ENCODE results near the gene TNNT3.

TNNT3 gene

DNA sequence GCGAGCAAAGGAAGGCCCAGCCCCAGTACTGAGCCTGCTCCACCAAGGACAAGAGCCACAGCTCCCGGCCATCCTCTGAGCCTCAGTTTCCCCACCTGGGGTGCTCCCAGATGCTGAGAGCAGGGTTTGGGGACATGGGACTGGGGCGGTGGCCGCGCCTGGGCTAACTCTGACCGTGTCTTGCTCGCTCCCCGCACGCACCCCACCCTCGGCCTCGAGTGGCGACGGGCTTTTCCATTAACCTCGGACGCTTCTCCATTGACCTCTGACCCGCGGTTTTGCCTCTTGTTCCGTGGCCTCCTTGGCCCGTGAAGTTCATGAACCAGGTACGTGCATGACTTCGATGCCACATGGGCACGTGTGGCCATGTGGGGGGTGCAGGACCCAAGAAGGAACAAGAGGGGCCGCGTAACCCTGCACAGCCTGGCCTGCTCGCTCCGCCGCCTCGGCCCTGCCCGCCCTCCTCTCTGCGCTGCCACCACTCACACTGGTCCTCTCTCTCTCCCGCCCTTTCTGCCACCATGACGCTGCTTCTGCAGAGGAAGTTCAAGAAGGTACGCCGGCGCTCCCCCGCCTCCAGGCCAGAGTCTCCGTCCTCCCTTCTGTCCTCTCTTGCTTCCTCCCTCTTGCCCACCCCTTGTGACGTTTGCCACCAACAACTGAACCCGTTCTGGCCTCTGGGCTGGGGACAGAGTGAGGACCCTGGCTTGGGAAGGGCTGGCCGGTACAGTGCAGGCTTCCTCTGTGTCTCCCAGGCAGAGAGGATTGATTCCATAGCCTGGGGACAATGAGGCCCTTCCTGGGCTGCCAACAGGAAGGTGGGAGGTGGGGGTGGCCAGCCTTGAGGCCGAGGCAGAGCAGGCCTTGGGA lies 6.9 kb downstream of the TNNT3 start:
- Histone ChIP-seq H3K9ac (ENCODE audit: low read length) (no peak overlapping the region), H3K9me2 (replicated peaks; ENCODE audit: insufficient read depth, low read length) (no peaks in the 10 kb centered on the region), H4K20me1 (ENCODE audit: insufficient read depth, low read length) (no peaks in the 10 kb centered on the region), H3K4me3 (ENCODE audit: low read length) (no peak overlapping the region), H2AFZ (ENCODE audit: low read length) (no peak overlapping the region), H3K36me3 (replicated peaks; ENCODE audit: insufficient read depth, low read length) (no peaks in the 10 kb centered on the region), H3K27me3 (replicated peaks; ENCODE audit: insufficient read depth, low read length) (peaks cover 100% of the 10 kb centered on the region), H3K27ac (ENCODE audit: low read length) (no peak overlapping the region), H3K9me3 (replicated peaks; ENCODE audit: insufficient read depth, low read length) (no peaks in the 10 kb centered on the region), H3F3A (ENCODE audit: insufficient read depth, low read length) (no peaks in the 10 kb centered on the region), H3K79me2 (ENCODE audit: low read length) (no peaks in the 10 kb centered on the region), H3K4me2 (ENCODE audit: low read depth, low read length) (no peak overlapping the region), H3K4me1 (ENCODE audit: low read length) (no peaks in the 10 kb centered on the region)
- no peak for DNase-seq
- TF ChIP-seq EZH2 (optimal IDR thresholded peaks at IDR 0.05; ENCODE audit: low read depth, low read length), result no peak
- no peak for TF ChIP-seq EZH2phosphoT487 (IDR thresholded peaks at IDR 0.05; ENCODE audit: low read length)
- TF ChIP-seq, protein P1, sequence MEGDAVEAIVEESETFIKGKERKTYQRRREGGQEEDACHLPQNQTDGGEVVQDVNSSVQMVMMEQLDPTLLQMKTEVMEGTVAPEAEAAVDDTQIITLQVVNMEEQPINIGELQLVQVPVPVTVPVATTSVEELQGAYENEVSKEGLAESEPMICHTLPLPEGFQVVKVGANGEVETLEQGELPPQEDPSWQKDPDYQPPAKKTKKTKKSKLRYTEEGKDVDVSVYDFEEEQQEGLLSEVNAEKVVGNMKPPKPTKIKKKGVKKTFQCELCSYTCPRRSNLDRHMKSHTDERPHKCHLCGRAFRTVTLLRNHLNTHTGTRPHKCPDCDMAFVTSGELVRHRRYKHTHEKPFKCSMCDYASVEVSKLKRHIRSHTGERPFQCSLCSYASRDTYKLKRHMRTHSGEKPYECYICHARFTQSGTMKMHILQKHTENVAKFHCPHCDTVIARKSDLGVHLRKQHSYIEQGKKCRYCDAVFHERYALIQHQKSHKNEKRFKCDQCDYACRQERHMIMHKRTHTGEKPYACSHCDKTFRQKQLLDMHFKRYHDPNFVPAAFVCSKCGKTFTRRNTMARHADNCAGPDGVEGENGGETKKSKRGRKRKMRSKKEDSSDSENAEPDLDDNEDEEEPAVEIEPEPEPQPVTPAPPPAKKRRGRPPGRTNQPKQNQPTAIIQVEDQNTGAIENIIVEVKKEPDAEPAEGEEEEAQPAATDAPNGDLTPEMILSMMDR (IDR thresholded peaks at IDR 0.05; ENCODE audit: low read length), result no peak

GRCh38 chr11:1927026-1927847 lies 7.7 kb downstream of the TNNT3 start:
- no peak for DNase-seq
- Histone ChIP-seq H3K36me3 (replicated peaks; ENCODE audit: insufficient read depth, low read length) (no peaks in the 10 kb centered on the region), H3F3A (ENCODE audit: insufficient read depth, low read length) (no peaks in the 10 kb centered on the region), H3K9ac (ENCODE audit: low read length) (no peak overlapping the region), H2AFZ (ENCODE audit: low read length) (no peak overlapping the region), H3K4me1 (ENCODE audit: low read length) (no peaks in the 10 kb centered on the region), H3K27me3 (replicated peaks; ENCODE audit: insufficient read depth, low read length) (peaks cover 100% of the 10 kb centered on the region), H4K20me1 (ENCODE audit: insufficient read depth, low read length) (no peaks in the 10 kb centered on the region), H3K4me2 (ENCODE audit: low read depth, low read length) (no peak overlapping the region), H3K27ac (ENCODE audit: low read length) (no peak overlapping the region), H3K79me2 (ENCODE audit: low read length) (no peaks in the 10 kb centered on the region), H3K9me2 (replicated peaks; ENCODE audit: insufficient read depth, low read length) (no peaks in the 10 kb centered on the region), H3K9me3 (replicated peaks; ENCODE audit: insufficient read depth, low read length) (no peaks in the 10 kb centered on the region), H3K4me3 (ENCODE audit: low read length) (no peak overlapping the region)
- TF ChIP-seq EZH2 (optimal IDR thresholded peaks at IDR 0.05; ENCODE audit: low read depth, low read length) (no peak), EZH2phosphoT487 (IDR thresholded peaks at IDR 0.05; ENCODE audit: low read length) (no peak)
- TF ChIP-seq, protein P1 (IDR thresholded peaks at IDR 0.05; ENCODE audit: low read length), result no peak

DNA sequence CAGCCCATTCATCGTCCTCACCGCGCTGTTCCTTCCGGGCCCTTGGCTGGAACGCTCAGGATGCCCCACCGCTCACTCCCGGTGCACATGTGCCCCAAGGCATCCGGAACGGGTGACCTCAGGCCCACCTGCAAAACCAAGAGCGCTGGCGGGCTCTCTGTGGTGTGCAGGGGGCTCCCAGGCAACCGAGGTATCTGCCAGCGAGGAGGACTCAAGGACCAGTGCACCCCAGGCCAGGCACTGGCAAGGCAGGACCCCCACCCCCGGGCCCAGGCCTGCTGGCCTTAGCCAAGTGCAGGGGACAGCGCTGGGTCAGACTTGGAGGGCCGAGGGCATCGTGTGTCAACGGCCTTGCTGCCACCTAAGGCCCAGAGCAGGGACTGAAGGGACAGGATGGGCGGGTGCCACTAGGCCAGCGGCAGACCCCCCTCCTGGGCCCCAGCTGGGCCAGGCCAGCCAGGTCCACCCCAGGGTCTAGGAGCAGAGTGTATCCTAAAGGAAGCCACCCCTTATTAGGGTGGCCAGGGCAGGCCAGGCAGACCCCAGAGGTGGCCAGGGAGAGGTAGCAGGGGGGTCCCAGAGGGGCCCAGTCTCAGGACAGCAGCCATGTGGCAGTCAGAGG lies 8.5 kb downstream of the TNNT3 start:
- Histone ChIP-seq H3K79me2 (ENCODE audit: low read length) (no peaks in the 10 kb centered on the region), H3K9me3 (replicated peaks; ENCODE audit: insufficient read depth, low read length) (no peaks in the 10 kb centered on the region), H3K9ac (ENCODE audit: low read length) (no peak overlapping the region), H3K4me3 (ENCODE audit: low read length) (no peak overlapping the region), H3K4me1 (ENCODE audit: low read length) (no peaks in the 10 kb centered on the region), H4K20me1 (ENCODE audit: insufficient read depth, low read length) (no peaks in the 10 kb centered on the region), H3K36me3 (replicated peaks; ENCODE audit: insufficient read depth, low read length) (no peaks in the 10 kb centered on the region), H3K27me3 (replicated peaks; ENCODE audit: insufficient read depth, low read length) (peaks cover 98% of the 10 kb centered on the region), H3K9me2 (replicated peaks; ENCODE audit: insufficient read depth, low read length) (no peaks in the 10 kb centered on the region), H2AFZ (ENCODE audit: low read length) (no peak overlapping the region), H3K4me2 (ENCODE audit: low read depth, low read length) (no peak overlapping the region), H3K27ac (ENCODE audit: low read length) (no peak overlapping the region), H3F3A (ENCODE audit: insufficient read depth, low read length) (no peaks in the 10 kb centered on the region)
- no peak for DNase-seq
- TF ChIP-seq, protein P1 (IDR thresholded peaks at IDR 0.05; ENCODE audit: low read length), result no peak
- TF ChIP-seq EZH2 (optimal IDR thresholded peaks at IDR 0.05; ENCODE audit: low read depth, low read length) (no peak), EZH2phosphoT487 (IDR thresholded peaks at IDR 0.05; ENCODE audit: low read length) (no peak)
